Body of pancreas (tissue), 4 donors: ENCODE measurements around the gene MCUR1. TPM values are rescaled to one million over a fixed set of nuclear protein-coding genes. Genes with fewer than 3 reads are reported as not detected.
A peak's percentile ranks its signal among the peaks of the same experiment; 100 is the strongest.

Experiments used
- ATAC-seq: fragments of 150-250 bp; one replicate; pipeline ENCODE4 v1.9.1; 2016
- DNase-seq, 4 donors: peaks; one replicate each; pipeline ENCODE4 v3.0.0-alpha.2; 2019
- H3K27ac ChIP-seq, 4 donors: fragments of 200-600 bp; sonication (generic); 1 replicate in 3 of 4; 2 replicates in 1 of 4; pipeline versions ENCODE4 v1.5.1 to v1.6.1; 2016 to 2019; ENCODE audit warnings: mild to moderate bottlenecking in 1 of 4, mixed read lengths in 1 of 4, moderate library complexity in 1 of 4
- H3K27me3 ChIP-seq, 2 donors: fragments of 200-600 bp; sonication (generic); one replicate each; pipeline ENCODE4 v1.6.0; 2016; ENCODE audit warnings: mild to moderate bottlenecking in 1 of 2
- H3K36me3 ChIP-seq, 2 donors: fragments of 200-600 bp; sonication (generic); replicated peaks in 1 of 2; 2 replicates each; pipeline ENCODE4 v1.5.1; 2016; ENCODE audit warnings: low read depth in 2 of 2; ENCODE audit not compliant: insufficient read depth in 1 of 2
- H3K4me1 ChIP-seq: fragments of 200-600 bp; sonication (generic); one replicate; pipeline ENCODE4 v1.6.0; 2016
- H3K4me3 ChIP-seq, 2 donors: fragments of 200-600 bp; sonication (generic); 1 replicate in 1 of 2; 2 replicates in 1 of 2; pipeline ENCODE4 v1.5.1; 2016 to 2019
- H3K9me3 ChIP-seq, 3 donors: fragments of 200-600 bp; sonication (generic); 1 replicate in 2 of 3; 2 replicates in 1 of 3; pipeline ENCODE4 v1.5.1; 2016
- POLR2A ChIP-seq, 3 donors: fragments of 450-650 bp; IDR thresholded peaks; one replicate each; pipeline ENCODE4 v1.6.1; 2016; ENCODE audit warnings: antibody characterized with exemption in 3 of 3, mild to moderate bottlenecking in 2 of 3
- WGBS, 2 donors: methylation state at CpG; one replicate each; pipeline ENCODE4 v1.1.5; 2017; 5-methylcytosine and 5-hydroxymethylcytosine counted together
- intact Hi-C: fragments of 100-400 bp; cut with DNase I; formaldehyde crosslinking; loops from one replicate; pipeline ENCODE4 v1.15.1; 2023
- total RNA-seq, 2 donors: library from RNA; depleted of rRNA; stranded (reverse); fragments of >200 nt; gene quantifications; one replicate each; pipeline ENCODE4 v1.1.0, GENCODE V29; 2016
- TF ChIP-seq, protein P1 (sequence below), 7 experiments: fragments of 450-650 bp in 4 of 7; fragments of 200-600 bp in 3 of 7; sonication (generic) in 3 of 7; IDR thresholded peaks; one replicate each; pipeline ENCODE4 v1.5.1; 2016 to 2019; ENCODE audit warnings: antibody characterized with exemption in 7 of 7

The MCUR1 gene
- total RNA-seq, 2 donors from 2014 or later: 10.4 to 20.8 TPM

DNA sequence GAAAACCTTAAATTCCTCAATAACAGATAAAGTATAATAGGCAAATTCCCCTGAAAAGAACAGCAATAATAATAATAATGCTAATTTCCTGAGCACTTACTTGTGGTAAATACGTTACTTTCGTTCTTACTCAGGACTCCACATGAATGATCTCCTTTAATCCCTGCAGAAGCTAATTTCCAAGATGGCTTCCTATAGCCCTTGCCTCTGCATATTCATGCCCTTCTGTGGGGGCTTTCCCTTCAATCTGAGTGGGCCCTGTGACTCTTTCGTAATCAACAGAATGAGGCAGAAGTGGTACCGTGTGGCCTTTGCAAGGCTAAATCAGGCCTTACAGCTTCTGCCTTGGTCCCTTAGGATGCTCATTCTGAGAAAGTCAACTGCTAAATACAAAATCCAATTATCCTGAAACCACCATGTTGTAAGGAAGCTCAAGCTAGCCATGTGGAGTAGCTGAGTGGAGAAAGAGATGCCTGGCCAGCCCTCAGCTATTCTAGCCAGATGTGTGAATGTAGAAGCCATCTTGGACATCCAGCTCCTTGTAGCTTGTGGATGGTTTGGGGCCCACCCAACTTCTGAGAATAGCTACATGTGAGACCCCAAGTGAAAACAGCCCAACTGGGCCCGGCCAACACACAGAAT lies 50.5 kb downstream of the MCUR1 start:
- Histone ChIP-seq H3K27me3 (no peaks in the 10 kb centered on the region), H3K4me3 (no peak overlapping the region), H3K9me3 (no peaks in the 10 kb centered on the region), H3K36me3 (no peaks in the 10 kb centered on the region), H3K4me1 (peaks cover 3% of the 10 kb centered on the region), H3K27ac (no peak overlapping the region)
- no peak for ATAC-seq
- WGBS, 2 donors: 77 to 96% methylated on average over 5 of the region's 5 CpGs
- no peak for DNase-seq
- intact Hi-C loops: no loop called here
- TF ChIP-seq, protein P1, sequence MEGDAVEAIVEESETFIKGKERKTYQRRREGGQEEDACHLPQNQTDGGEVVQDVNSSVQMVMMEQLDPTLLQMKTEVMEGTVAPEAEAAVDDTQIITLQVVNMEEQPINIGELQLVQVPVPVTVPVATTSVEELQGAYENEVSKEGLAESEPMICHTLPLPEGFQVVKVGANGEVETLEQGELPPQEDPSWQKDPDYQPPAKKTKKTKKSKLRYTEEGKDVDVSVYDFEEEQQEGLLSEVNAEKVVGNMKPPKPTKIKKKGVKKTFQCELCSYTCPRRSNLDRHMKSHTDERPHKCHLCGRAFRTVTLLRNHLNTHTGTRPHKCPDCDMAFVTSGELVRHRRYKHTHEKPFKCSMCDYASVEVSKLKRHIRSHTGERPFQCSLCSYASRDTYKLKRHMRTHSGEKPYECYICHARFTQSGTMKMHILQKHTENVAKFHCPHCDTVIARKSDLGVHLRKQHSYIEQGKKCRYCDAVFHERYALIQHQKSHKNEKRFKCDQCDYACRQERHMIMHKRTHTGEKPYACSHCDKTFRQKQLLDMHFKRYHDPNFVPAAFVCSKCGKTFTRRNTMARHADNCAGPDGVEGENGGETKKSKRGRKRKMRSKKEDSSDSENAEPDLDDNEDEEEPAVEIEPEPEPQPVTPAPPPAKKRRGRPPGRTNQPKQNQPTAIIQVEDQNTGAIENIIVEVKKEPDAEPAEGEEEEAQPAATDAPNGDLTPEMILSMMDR (IDR thresholded peaks at IDR 0.05): no peak
- no peak for TF ChIP-seq POLR2A (IDR thresholded peaks at IDR 0.05)

DNA sequence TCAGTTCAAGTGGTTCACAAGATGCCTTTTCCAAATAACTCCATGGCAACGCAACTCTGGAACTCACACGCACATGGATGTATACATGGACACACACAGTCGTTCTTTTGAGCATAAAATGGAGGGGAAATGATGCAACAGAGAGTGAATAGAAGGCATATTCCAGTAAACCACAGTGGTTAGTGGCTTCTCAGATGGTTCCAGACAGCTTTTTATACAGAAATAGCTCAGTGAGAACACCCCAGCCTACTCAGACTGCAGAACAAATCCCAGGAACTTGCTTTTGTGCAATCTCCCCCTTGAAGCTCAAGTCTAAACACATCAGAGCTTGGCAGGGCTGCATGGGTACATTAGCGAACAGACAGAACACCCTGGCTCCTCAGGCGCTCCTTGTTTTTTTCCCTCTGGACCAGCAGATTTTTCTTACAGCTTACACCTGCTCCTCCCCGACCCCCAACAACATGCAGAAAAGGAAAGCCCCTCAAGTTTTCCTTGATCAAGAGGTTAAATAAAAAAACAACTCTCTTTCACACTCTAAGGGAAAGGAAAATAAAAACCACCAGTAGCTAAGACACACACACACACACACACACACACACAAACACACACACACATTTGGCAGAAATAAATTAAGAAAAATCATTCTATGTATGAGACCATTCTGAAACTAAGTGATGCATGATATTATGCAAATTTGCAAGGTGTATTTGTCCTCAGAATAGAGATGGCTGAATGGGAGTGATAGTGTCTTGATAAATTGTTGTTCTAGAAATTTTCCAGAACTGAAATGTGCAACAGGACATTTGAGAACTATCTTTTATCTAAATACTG lies 51.5 kb downstream of the MCUR1 start:
- TF ChIP-seq, protein P1 (IDR thresholded peaks at IDR 0.05): no peak
- TF ChIP-seq POLR2A (IDR thresholded peaks at IDR 0.05): no peak
- Histone ChIP-seq H3K4me1 (peaks cover 3% of the 10 kb centered on the region), H3K36me3 (no peaks in the 10 kb centered on the region), H3K27me3 (no peaks in the 10 kb centered on the region), H3K9me3 (no peaks in the 10 kb centered on the region), H3K4me3 (no peak overlapping the region), H3K27ac (no peak overlapping the region)
- DNase-seq (peak in 1 of 4 donors; percentile 47), ATAC-seq (peak; percentile 30)
- intact Hi-C loops: no loop called here
- WGBS, 2 donors: 53 to 57% methylated on average over 6 of the region's 6 CpGs

DNA sequence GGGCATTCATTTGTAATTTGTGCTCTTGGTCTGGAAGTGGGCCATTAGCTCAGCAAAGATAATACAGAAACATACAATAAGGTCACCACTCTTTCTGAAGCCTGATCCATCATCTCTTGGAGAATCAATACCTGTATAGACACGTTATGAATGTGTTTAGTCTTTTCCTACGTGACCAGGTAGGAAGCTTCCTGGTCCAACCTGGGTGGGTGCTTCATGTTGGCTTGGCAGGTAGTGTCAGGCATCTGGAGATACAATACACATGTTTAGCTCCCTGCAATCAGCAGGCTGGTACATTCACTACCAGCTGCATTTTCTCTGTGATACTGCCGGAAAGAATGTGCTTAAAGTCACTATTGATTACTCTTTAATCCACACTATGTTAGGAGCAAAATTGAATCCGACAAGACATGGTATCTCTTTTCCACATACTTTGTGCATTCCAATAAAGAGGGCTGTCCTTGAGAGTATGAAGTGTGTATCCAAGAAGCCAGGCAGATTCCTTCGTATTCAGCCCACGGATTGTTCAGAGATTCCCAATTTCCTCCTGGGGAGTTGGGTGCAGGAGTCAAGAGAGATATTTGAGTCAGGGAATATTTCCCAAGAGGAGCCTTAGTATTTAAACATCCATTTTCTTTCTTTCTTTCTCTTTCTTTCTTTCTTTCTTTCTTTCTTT lies 52.9 kb downstream of the MCUR1 start:
- no peaks in the 10 kb centered on the region for H3K36me3 ChIP-seq
- H3K27ac ChIP-seq: no peak overlapping the region
- intact Hi-C loops: no loop called here
- no peaks in the 10 kb centered on the region for H3K4me1 ChIP-seq
- DNase-seq (no peak), ATAC-seq (no peak)
- no peak overlapping the region for H3K4me3 ChIP-seq
- no peaks in the 10 kb centered on the region for H3K9me3 ChIP-seq
- no peak for TF ChIP-seq POLR2A (IDR thresholded peaks at IDR 0.05)
- TF ChIP-seq, protein P1 (IDR thresholded peaks at IDR 0.05): no peak
- 45 to 56% methylated on average over 6 of the region's 6 CpGs for WGBS, 2 donors
- no peaks in the 10 kb centered on the region for H3K27me3 ChIP-seq

DNA sequence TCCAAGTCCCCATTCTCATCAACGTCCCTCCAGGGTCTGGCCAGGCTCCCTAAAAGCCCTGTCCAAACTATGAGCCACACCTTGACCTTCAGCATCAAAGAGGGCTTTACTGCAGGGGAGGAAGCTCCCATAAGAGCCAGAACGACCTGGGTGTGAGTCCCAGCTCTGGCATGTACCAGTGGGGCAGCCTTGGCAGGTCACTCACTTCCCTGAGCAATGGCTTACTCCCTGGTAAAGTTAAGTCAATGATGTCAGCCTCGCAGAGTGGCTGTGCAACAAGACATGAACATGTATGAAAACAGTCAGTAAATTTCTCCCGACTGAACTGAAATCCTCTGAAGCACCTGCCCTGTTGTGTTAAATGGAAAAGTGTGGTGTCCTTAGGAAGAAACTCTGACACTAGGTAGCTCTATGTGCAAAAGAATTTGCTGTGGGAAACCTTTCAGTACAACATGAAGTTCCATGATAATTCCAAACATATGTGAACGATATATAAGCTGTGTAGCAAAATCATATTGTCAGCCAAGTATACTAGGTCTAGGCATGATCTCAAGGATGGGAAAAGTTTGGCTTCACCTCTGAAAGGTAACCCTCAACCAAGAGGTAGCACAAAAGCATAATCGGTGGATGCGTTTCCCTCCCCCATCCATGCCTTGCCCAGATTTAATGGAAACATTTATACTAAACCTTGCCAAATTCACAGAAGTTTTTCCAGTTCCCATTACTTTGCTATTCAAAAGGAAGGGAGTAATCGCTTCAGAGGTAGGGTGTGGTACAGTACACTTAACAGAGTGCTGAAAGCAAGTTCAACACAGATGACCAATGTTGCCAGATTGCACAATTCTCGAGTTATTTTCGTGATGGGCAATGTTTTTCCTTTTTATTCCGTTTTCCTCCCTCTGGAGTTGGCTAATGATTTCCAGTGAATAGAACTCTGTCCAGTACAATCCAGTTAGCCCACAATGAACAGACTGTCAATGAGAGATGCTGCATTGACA lies 53.8 kb downstream of the MCUR1 start:
- 51 to 58% methylated on average over 11 of the region's 11 CpGs for WGBS, 2 donors
- no peak overlapping the region for H3K4me3 ChIP-seq
- no peaks in the 10 kb centered on the region for H3K4me1 ChIP-seq
- H3K36me3 ChIP-seq: no peaks in the 10 kb centered on the region
- intact Hi-C loops: no loop called here
- TF ChIP-seq, protein P1 (IDR thresholded peaks at IDR 0.05): no peak
- no peak for TF ChIP-seq POLR2A (IDR thresholded peaks at IDR 0.05)
- no peaks in the 10 kb centered on the region for H3K9me3 ChIP-seq
- no peaks in the 10 kb centered on the region for H3K27me3 ChIP-seq
- H3K27ac ChIP-seq: no peak overlapping the region
- peak; percentile 48 for ATAC-seq
- peak in 1 of 4 donors; percentile 34 for DNase-seq
